Liver (tissue), 9 donors: ENCODE measurements around the gene SMG7. TPM values are rescaled to one million over a fixed set of nuclear protein-coding genes. Genes with fewer than 3 reads are reported as not detected.

Experiments
- DNase-seq: peaks from one replicate; pipeline ENCODE4 v3.0.0-alpha.2; 2017; ENCODE audit warnings: low spot score
- H3K27ac ChIP-seq, 2 donors: one replicate each; pipeline ENCODE4 v1.7.0; 2013; ENCODE audit warnings: inconsistent platforms in 2 of 2, low read length in 2 of 2, control low read depth in 1 of 2, low read depth in 1 of 2, mild to moderate bottlenecking in 1 of 2
- H3K27me3 ChIP-seq, 4 donors: one replicate each; pipeline versions ENCODE4 v1.6.1 to v1.7.0; 2013; ENCODE audit warnings: low read length in 3 of 4, inconsistent platforms in 1 of 4, mild to moderate bottlenecking in 1 of 4, moderate library complexity in 1 of 4; ENCODE audit not compliant: control insufficient read depth in 4 of 4, insufficient read depth in 4 of 4
- H3K36me3 ChIP-seq, 4 donors: one replicate each; pipeline versions ENCODE4 v1.6.1 to v1.7.0; 2013; ENCODE audit warnings: low read length in 3 of 4, mild to moderate bottlenecking in 3 of 4, low read depth in 1 of 4, moderate library complexity in 1 of 4; ENCODE audit not compliant: control insufficient read depth in 4 of 4, insufficient read depth in 3 of 4
- H3K4me1 ChIP-seq, 4 donors: one replicate each; pipeline versions ENCODE4 v1.6.1 to v1.7.0; 2013; ENCODE audit warnings: low read length in 3 of 4, mild to moderate bottlenecking in 3 of 4, moderate library complexity in 1 of 4; ENCODE audit not compliant: control insufficient read depth in 4 of 4, insufficient read depth in 4 of 4
- H3K4me3 ChIP-seq, 3 donors: one replicate each; pipeline versions ENCODE4 v1.6.1 to v1.7.0; 2013; ENCODE audit warnings: low read length in 3 of 3, control low read depth in 1 of 3, low read depth in 1 of 3, mild to moderate bottlenecking in 1 of 3
- H3K9ac ChIP-seq, 2 donors: one replicate each; pipeline ENCODE4 v1.7.0; 2013; ENCODE audit warnings: low read length in 2 of 2, mild to moderate bottlenecking in 2 of 2, moderate library complexity in 2 of 2, control low read depth in 1 of 2, low read depth in 1 of 2
- H3K9me3 ChIP-seq, 4 donors: one replicate each; pipeline versions ENCODE4 v1.6.1 to v1.7.0; 2013; ENCODE audit warnings: low read length in 3 of 4; ENCODE audit not compliant: control insufficient read depth in 4 of 4
- EGR1 ChIP-seq, 2 donors: IDR thresholded peaks; 2 replicates each; pipeline ENCODE4 v1.6.1; 2016 to 2018; ENCODE audit warnings: antibody characterized with exemption in 2 of 2, low read depth in 2 of 2
- FOXA1 ChIP-seq: IDR thresholded peaks from 2 replicates; pipeline ENCODE4 v1.6.1; 2016; ENCODE audit warnings: antibody characterized with exemption
- FOXA2 ChIP-seq: IDR thresholded peaks from 2 replicates; pipeline ENCODE4 v1.6.1; 2016; ENCODE audit warnings: antibody characterized with exemption
- GABPA ChIP-seq, 2 donors: IDR thresholded peaks in 1 of 2; conservative IDR thresholded peaks in 1 of 2; 2 replicates each; pipeline ENCODE4 v1.6.1; 2016; ENCODE audit warnings: antibody characterized with exemption in 2 of 2, mild to moderate bottlenecking in 1 of 2, moderate library complexity in 1 of 2
- HNF4A ChIP-seq, 2 donors: conservative IDR thresholded peaks; 2 replicates each; pipeline ENCODE4 v1.6.1; 2016; ENCODE audit warnings: antibody characterized with exemption in 2 of 2, mild to moderate bottlenecking in 2 of 2
- HNF4G ChIP-seq: IDR thresholded peaks from 2 replicates; pipeline ENCODE4 v1.6.1; 2016; ENCODE audit warnings: antibody characterized with exemption
- JUND ChIP-seq, 2 donors: IDR thresholded peaks; 2 replicates each; pipeline ENCODE4 v1.6.1; 2016; ENCODE audit warnings: antibody characterized with exemption in 2 of 2
- NR2F2 ChIP-seq: IDR thresholded peaks from 2 replicates; pipeline ENCODE4 v1.6.1; 2016; ENCODE audit warnings: antibody characterized with exemption
- RAD21 ChIP-seq, 2 donors: IDR thresholded peaks; 2 replicates each; pipeline ENCODE4 v1.6.1; 2016; ENCODE audit warnings: antibody characterized with exemption in 2 of 2, mild to moderate bottlenecking in 2 of 2
- RXRA ChIP-seq, 2 donors: IDR thresholded peaks; 2 replicates each; pipeline ENCODE4 v1.6.1; 2017 to 2018; ENCODE audit warnings: antibody characterized with exemption in 2 of 2, mild to moderate bottlenecking in 1 of 2
- SP1 ChIP-seq: IDR thresholded peaks from 2 replicates; pipeline ENCODE4 v1.6.1; 2018; ENCODE audit warnings: antibody characterized with exemption, mild to moderate bottlenecking
- TAF1 ChIP-seq: conservative IDR thresholded peaks from 2 replicates; pipeline ENCODE4 v1.6.1; 2016; ENCODE audit warnings: antibody characterized with exemption, mild to moderate bottlenecking
- YY1 ChIP-seq: IDR thresholded peaks from 2 replicates; pipeline ENCODE4 v1.6.1; 2016; ENCODE audit warnings: antibody characterized with exemption, mild to moderate bottlenecking
- WGBS: extraction: QIAGEN DNeasy Blood & Tissue Kit; methylation state at CpG from one replicate; pipeline ENCODE4 v1.1.7; 2013; 5-methylcytosine and 5-hydroxymethylcytosine counted together
- polyA plus RNA-seq, 2 donors: library from polyadenylated mRNA; stranded (reverse) in 1 of 2; unstranded in 1 of 2; fragments of 200-250 nt in 1 of 2; fragments of >200 nt in 1 of 2; fragmentation: Nextera tagmentation in 1 of 2; extraction: Ambion mirVana in 1 of 2; gene quantifications; one replicate each; pipeline versions ENCODE4 v1.2.1 to v1.2.3, GENCODE V29; 2013 to 2015
- total RNA-seq, 2 donors: library from RNA; depleted of rRNA; stranded (reverse); fragments of >200 nt; gene quantifications; one replicate each; pipeline ENCODE4 v1.2.3, GENCODE V29; 2014
- TF ChIP-seq, protein P1 (sequence below): IDR thresholded peaks from 2 replicates; pipeline ENCODE4 v1.6.1; 2016; ENCODE audit warnings: antibody characterized with exemption
- TF ChIP-seq, protein P2 (sequence below): IDR thresholded peaks from 2 replicates; pipeline ENCODE4 v1.6.1; 2016; ENCODE audit warnings: antibody characterized with exemption
- TF ChIP-seq, protein P3 (sequence below): IDR thresholded peaks from 2 replicates; pipeline ENCODE4 v1.6.1; 2016; ENCODE audit warnings: antibody characterized with exemption, mild to moderate bottlenecking
- TF ChIP-seq, protein P4 (sequence below): fragments of 150-350 bp; IDR thresholded peaks from 2 replicates; pipeline ENCODE4 v1.5.1; 2017; ENCODE audit warnings: improper control_type of control experiment, low read depth, low read length; ENCODE audit not compliant: missing input control
- TF ChIP-seq, protein P5 (sequence below): IDR thresholded peaks from 2 replicates; pipeline ENCODE4 v1.6.1; 2016; ENCODE audit warnings: antibody characterized with exemption
- donor health status: healthy.
- donor health status: healthy.
- donor health status: healthy.
- donor health status: healthy.
- donor health status: healthy.

The SMG7 gene
- total and polyA plus RNA-seq, 4 donors, result 9.5 to 28.7 (median 13.6) TPM

DNA sequence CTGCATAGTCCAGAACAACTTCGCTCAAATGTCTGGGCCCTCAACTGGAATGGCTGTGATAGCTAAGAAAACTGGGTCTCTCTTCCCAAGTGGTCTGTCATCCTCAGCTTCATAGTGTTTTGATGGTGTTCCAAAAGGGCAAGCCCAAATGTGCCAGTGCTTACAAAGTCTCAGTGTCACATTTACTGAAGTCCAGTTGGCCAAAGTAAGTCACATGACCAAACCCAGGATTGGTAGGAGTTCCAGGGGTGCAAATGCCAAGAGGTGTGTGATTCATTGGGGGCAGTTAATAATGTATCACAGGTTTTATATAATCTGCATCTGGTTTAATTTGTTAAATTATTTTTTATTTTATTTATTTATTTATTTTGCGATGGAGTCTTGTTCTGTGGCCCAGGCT lies 24.9 kb downstream of the SMG7 start:
- Histone ChIP-seq H3K27me3 (no peaks in the 10 kb centered on the region), H3K27ac (no peak overlapping the region), H3K36me3 (no peaks in the 10 kb centered on the region), H3K9me3 (no peaks in the 10 kb centered on the region), H3K9ac (no peak overlapping the region), H3K4me1 (peaks cover 0 to 3% (median 0%) of the 10 kb centered on the region in 4 donors), H3K4me3 (no peak overlapping the region)
- no peak for TF ChIP-seq HNF4G
- TF ChIP-seq HNF4A (conservative IDR thresholded peaks at IDR 0.05), result no peak
- no peak for TF ChIP-seq FOXA2
- TF ChIP-seq, protein P1, sequence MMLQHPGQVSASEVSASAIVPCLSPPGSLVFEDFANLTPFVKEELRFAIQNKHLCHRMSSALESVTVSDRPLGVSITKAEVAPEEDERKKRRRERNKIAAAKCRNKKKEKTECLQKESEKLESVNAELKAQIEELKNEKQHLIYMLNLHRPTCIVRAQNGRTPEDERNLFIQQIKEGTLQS, result no peak
- no peak for TF ChIP-seq GABPA (IDR thresholded peaks at IDR 0.05 in 1 of 2, conservative IDR thresholded peaks at IDR 0.05 in 1 of 2)
- no peak for TF ChIP-seq NR2F2
- no peak for TF ChIP-seq YY1
- TF ChIP-seq RAD21 (IDR thresholded peaks at IDR 0.05), result no peak
- no peak for TF ChIP-seq TAF1
- no peak for TF ChIP-seq EGR1 (IDR thresholded peaks at IDR 0.05; ENCODE audit: low read depth in 2 of 2)
- TF ChIP-seq, protein P2, sequence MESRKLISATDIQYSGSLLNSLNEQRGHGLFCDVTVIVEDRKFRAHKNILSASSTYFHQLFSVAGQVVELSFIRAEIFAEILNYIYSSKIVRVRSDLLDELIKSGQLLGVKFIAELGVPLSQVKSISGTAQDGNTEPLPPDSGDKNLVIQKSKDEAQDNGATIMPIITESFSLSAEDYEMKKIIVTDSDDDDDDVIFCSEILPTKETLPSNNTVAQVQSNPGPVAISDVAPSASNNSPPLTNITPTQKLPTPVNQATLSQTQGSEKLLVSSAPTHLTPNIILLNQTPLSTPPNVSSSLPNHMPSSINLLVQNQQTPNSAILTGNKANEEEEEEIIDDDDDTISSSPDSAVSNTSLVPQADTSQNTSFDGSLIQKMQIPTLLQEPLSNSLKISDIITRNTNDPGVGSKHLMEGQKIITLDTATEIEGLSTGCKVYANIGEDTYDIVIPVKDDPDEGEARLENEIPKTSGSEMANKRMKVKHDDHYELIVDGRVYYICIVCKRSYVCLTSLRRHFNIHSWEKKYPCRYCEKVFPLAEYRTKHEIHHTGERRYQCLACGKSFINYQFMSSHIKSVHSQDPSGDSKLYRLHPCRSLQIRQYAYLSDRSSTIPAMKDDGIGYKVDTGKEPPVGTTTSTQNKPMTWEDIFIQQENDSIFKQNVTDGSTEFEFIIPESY, result no peak
- no peak for TF ChIP-seq FOXA1
- TF ChIP-seq SP1, result no peak
- TF ChIP-seq RXRA (IDR thresholded peaks at IDR 0.05), result no peak
- TF ChIP-seq JUND (IDR thresholded peaks at IDR 0.05), result no peak
- TF ChIP-seq, protein P3, sequence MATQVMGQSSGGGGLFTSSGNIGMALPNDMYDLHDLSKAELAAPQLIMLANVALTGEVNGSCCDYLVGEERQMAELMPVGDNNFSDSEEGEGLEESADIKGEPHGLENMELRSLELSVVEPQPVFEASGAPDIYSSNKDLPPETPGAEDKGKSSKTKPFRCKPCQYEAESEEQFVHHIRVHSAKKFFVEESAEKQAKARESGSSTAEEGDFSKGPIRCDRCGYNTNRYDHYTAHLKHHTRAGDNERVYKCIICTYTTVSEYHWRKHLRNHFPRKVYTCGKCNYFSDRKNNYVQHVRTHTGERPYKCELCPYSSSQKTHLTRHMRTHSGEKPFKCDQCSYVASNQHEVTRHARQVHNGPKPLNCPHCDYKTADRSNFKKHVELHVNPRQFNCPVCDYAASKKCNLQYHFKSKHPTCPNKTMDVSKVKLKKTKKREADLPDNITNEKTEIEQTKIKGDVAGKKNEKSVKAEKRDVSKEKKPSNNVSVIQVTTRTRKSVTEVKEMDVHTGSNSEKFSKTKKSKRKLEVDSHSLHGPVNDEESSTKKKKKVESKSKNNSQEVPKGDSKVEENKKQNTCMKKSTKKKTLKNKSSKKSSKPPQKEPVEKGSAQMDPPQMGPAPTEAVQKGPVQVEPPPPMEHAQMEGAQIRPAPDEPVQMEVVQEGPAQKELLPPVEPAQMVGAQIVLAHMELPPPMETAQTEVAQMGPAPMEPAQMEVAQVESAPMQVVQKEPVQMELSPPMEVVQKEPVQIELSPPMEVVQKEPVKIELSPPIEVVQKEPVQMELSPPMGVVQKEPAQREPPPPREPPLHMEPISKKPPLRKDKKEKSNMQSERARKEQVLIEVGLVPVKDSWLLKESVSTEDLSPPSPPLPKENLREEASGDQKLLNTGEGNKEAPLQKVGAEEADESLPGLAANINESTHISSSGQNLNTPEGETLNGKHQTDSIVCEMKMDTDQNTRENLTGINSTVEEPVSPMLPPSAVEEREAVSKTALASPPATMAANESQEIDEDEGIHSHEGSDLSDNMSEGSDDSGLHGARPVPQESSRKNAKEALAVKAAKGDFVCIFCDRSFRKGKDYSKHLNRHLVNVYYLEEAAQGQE, result no peak
- TF ChIP-seq, protein P4, sequence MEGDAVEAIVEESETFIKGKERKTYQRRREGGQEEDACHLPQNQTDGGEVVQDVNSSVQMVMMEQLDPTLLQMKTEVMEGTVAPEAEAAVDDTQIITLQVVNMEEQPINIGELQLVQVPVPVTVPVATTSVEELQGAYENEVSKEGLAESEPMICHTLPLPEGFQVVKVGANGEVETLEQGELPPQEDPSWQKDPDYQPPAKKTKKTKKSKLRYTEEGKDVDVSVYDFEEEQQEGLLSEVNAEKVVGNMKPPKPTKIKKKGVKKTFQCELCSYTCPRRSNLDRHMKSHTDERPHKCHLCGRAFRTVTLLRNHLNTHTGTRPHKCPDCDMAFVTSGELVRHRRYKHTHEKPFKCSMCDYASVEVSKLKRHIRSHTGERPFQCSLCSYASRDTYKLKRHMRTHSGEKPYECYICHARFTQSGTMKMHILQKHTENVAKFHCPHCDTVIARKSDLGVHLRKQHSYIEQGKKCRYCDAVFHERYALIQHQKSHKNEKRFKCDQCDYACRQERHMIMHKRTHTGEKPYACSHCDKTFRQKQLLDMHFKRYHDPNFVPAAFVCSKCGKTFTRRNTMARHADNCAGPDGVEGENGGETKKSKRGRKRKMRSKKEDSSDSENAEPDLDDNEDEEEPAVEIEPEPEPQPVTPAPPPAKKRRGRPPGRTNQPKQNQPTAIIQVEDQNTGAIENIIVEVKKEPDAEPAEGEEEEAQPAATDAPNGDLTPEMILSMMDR, result no peak
- TF ChIP-seq, protein P5, sequence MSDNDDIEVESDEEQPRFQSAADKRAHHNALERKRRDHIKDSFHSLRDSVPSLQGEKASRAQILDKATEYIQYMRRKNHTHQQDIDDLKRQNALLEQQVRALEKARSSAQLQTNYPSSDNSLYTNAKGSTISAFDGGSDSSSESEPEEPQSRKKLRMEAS, result no peak
- whole genome bisulfite sequencing, result 100% methylated on average over 2 of the region's 2 CpGs
- DNase-seq, result no peak
